VCaP (cell line): Measurements from ENCODE around the gene DEDD2.
"Not testable (repeated sequence)": the region's sequence is repeated elsewhere in the genome, so short reads cannot be mapped to it uniquely, and the experiment has no call there.

Source experiments
- H3K27ac ChIP-seq: fragments of 450-650 bp; 2 replicates; pipeline ENCODE4 v1.5.1; 2017
- CTCF ChIP-seq: fragments of 450-650 bp; conservative IDR thresholded peaks from 2 replicates; pipeline ENCODE4 v1.5.1; 2017; ENCODE audit warnings: mild to moderate bottlenecking, moderate library complexity

The DEDD2 gene

GRCh38 chr19:42217520-42218437, at the start of gene DEDD2:
TSS of gene DEDD2 (minus strand) at chr19:42217677. CDS start at chr19:42217007, 670 bp downstream.
- H3K27ac ChIP-seq, result peak within 1 kb of the TSS; percentile 95
- TF ChIP-seq CTCF, result no peak

- H3K27ac ChIP-seq, result peak overlapping the region; percentile 98
These were observed 49.6 kb upstream of the DEDD2 start for GRCh38 chr19:42266928-42267603.

GRCh38 chr19:42266105-42266504, 48.6 kb upstream of the DEDD2 start:
- H3K27ac ChIP-seq, result not testable (repeated sequence)

GRCh38 chr19:42261763-42262162, 44.3 kb upstream of the DEDD2 start:
- no peak overlapping the region for H3K27ac ChIP-seq
- no peak for TF ChIP-seq CTCF

GRCh38 chr19:42257842-42258241, 40.4 kb upstream of the DEDD2 start:
- H3K27ac ChIP-seq, result not testable (repeated sequence)

- TF ChIP-seq CTCF, result no peak
- peak overlapping the region; percentile 91 for H3K27ac ChIP-seq
These were observed 38.6 kb upstream of the DEDD2 start for GRCh38 chr19:42255766-42256745.

GRCh38 chr19:42254850-42255765, 37.6 kb upstream of the DEDD2 start, which contains the start of gene ERF:
TSS of gene ERF (minus strand) at chr19:42255128. CDS start at chr19:42254999, 129 bp downstream.
- no peak for TF ChIP-seq CTCF

More at GRCh38 chr19:42254850-42255765, 37.6 kb upstream of the DEDD2 start, which contains the start of gene ERF:
- peak within 1 kb of the TSS; percentile 91 for H3K27ac ChIP-seq
